GM12872 (cell line): ENCODE results near the gene NTNG2.

Experiments
- TF ChIP-seq, protein P1 (sequence below): IDR thresholded peaks from 3 replicates; pipeline ENCODE4 v1.5.1; 2011; ENCODE audit warnings: low read depth, mild to moderate bottlenecking, low read length, moderate library complexity; ENCODE audit not compliant: insufficient read depth

NTNG2 gene

DNA sequence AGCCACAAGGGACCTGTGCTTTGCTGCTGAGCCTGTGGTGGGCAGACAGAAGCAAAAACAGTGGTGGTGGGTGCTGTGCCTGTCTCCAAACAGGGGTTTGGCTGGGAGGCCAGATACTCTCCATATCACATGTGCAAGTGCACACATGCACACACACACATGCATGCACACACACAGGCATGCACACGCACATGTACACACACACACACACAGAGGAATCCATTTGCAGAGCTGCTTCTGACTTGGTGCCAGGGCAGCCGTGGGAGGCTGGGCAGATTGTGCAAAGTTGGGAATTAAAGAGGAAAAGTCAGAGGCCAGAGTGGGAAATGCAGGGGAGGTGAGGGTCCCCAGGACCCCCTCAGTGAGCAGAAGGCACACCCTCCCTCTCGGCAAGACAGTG is 71.3 kb downstream of the NTNG2 start:
- TF ChIP-seq, protein P1, sequence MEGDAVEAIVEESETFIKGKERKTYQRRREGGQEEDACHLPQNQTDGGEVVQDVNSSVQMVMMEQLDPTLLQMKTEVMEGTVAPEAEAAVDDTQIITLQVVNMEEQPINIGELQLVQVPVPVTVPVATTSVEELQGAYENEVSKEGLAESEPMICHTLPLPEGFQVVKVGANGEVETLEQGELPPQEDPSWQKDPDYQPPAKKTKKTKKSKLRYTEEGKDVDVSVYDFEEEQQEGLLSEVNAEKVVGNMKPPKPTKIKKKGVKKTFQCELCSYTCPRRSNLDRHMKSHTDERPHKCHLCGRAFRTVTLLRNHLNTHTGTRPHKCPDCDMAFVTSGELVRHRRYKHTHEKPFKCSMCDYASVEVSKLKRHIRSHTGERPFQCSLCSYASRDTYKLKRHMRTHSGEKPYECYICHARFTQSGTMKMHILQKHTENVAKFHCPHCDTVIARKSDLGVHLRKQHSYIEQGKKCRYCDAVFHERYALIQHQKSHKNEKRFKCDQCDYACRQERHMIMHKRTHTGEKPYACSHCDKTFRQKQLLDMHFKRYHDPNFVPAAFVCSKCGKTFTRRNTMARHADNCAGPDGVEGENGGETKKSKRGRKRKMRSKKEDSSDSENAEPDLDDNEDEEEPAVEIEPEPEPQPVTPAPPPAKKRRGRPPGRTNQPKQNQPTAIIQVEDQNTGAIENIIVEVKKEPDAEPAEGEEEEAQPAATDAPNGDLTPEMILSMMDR = no peak

DNA sequence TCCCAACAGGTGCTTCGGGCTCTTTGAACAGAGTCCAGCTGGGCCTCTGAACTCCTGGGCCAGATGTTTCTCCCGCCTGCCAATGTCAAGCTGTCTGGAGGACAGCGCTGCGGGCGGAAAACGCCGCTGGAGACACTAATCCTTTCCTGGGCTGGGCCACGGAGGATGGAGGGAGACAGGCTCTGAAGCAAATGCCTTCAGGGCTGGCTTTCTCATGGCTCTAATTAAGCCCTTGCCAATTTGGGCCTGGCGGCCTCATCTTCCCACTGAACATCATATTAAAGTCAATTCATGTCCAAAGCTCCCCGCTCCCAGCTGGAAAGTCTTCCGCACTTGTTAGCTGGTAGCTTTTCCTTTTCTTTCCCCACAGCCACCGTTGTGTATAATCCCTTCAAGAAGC is 72.7 kb downstream of the NTNG2 start:
- TF ChIP-seq, protein P1 = no peak

DNA sequence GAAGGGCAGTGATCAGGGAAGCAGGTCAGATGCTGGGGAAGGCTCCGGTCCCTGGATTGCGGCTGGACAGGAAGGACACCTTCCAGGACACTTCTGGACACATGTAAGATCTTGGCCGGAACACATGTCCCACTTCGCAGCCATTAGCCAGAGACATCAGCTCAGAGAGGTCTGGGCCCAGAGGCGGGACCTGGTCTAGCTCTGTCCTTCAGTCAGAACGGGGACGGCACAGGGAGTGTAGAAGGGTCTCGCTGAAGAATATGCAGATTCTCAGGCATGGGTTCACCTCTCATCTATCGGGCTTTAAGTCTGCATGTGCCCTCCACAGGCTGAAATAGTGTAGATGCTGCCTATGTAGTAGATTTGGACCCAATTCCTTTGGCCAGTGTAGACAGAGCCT is 73.3 kb downstream of the NTNG2 start:
- TF ChIP-seq, protein P1 = no peak

DNA sequence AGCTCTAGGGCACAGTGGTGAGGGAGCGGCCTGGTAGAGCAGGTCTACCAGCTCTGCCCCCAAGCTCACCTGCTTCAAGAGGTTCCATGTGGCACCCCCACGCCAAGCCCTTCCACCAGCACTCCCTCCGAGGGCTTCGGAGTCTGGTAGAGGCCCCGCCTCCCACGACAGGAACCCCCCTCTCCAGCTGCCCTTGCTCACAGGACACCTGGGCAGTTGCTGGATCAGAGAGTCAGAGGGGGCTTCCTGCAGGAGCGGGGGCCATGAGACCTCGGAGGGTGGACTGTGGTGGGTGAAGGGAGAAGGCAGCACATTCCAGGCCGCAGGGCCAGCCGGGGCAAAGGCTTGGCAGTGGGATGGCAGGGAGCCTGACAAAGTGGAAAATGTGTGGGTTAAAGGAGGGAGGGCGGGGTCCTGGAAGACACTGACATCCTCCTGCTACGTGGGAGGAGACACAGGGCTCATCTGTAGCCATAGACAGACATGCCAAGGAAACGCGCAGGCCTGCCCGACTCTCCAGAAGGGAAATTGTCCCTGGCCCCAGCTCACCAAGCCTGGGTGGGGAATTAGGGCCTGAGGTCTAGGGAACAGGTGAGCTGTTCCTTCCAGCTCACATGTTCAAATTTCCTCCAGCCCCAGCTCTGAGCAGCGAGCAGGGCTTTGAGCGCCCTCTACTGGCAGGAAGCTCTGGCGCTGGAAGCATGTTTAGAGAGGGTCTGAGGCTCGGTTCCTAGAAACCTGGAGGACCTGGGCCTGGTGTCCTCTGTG is 74.2 kb downstream of the NTNG2 start:
- TF ChIP-seq, protein P1 = peak; percentile 99

DNA sequence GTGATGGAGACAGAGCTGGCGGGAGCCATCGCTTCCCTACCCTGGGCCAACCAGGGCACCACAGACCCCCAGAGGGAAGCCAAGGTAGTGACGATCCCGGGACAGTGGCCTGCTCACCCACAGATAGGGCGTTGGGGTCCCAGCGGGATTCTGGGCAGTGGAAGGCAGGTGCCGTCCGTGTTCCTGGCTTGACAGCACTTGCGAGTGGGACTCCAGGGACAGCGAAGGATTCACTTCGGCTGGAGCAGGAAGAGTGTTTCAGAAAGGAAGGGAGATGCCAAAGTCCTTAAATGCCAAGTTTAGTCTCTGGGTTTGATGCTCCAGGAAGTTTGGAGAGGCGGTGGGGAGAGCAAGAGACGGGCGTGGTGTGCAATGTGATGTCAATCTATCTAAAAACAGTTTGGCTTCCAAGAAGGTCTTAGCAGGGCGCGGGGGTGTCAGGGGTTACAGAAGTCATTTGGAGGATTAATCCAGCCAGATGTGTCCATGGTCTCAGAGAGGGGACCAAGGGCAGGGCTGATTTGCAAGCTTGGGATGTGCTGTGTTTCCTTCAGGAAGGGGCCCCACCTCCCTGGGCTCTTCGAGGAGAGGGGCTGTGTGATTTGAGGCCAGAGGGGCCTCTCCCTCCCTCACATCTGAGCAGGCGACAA is 74.9 kb downstream of the NTNG2 start:
- TF ChIP-seq, protein P1 = no peak

DNA sequence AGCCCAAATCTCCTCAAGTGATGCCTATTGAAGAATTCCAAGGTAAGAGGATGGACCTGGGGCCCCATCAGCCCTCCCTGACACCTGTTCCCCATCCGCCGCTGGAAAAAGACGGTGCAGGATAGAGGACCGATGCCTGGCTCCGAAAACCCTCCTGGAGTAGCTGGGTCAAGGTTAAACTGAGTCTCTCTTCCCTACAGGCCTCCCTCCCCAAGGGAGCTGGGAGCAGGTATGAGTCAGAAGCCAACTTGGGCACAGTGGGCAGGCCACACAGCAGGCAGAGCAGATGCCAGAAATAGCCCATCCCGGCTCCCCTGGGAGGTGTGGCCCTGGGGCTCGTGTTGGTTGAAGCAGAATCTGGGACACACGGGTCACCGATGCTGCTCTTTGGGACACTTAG is 75.6 kb downstream of the NTNG2 start:
- TF ChIP-seq, protein P1 = no peak

DNA sequence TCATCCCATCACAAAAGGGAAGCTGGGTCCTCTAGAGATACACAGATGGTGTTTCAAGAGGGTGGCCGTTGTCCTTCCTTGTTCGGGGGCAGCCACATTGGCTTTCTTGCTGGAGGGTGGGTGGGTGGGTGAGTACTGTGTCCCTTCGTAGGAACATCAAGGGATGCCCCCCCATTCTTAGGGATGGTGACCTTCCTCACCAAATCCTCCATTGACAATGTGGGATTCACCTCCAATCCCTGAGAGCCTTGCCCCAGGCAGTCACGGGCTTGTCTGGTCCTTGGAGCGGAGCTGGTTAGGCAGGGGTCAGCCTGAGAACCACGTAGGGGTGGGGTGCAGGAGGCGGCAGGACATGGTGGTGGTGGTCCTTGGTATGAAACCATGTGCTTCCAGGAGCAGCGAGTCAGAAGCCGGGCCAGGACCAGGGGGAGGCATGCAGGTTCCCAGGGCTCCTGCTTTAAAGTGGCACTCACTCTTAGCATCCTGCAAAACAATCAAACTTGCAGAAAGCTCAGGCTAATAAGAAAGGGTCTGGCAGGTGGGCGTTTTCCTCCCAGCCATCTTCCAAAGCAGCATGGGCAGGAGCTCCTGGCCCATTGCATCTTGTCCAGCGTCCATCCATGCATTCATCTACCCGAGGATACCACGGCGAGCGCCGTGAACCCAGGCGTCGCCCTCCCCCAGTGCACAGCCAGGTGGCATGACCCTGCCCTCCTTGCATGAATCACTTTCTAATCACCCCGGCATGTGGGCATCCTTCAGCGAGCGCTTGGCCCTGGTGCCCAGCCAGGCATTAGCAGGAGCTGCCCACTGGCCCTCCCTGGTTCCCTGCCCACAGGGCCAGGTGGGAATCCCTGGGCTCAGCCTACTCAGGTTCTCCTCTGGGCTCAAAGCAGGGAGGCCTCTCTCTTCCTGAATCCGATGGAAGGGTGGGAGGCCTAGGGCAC is 76.4 kb downstream of the NTNG2 start:
- TF ChIP-seq, protein P1 = no peak
